WTC11 (cell line): ENCODE measurements around the gene NARS2. TPM values are rescaled to one million over a fixed set of nuclear protein-coding genes. Genes with fewer than 3 reads are reported as not detected.

ENCODE experiments used
- ATAC-seq: fragments of 200-7000 bp; cut with Tn5 transposase; 2 replicates; pipeline ENCODE4 v1.10.0; 2021; ENCODE audit warnings: mild to moderate bottlenecking, moderate library complexity
- CTCF ChIA-PET: fragments of 300-600 bp; sonication (Branson Sonifier 250); formaldehyde crosslinking; loops from one replicate; lab custom pipeline; 2021; ENCODE audit warnings: antibody characterized with exemption; lab: Charles Lee
- POLR2A ChIA-PET: fragments of 350-600 bp; sonication (Branson Sonifier 250); formaldehyde crosslinking; loops from one replicate; lab custom pipeline; 2021; ENCODE audit warnings: antibody characterized with exemption; lab: Charles Lee
- DNase-seq: peaks from one replicate; pipeline ENCODE4 v3.0.0; 2021; ENCODE audit warnings: low spot score
- H3K27ac Mint-ChIP-seq: 2 replicates; pipeline ENCODE4 v1.8.0; 2021; ENCODE audit warnings: mixed read lengths
- H3K27me3 Mint-ChIP-seq: 2 replicates; pipeline ENCODE4 v1.8.0; 2021; ENCODE audit warnings: low read depth, mild to moderate bottlenecking, moderate library complexity, mixed read lengths
- H3K36me3 Mint-ChIP-seq: 2 replicates; pipeline ENCODE4 v1.8.0; 2021; ENCODE audit warnings: mixed read lengths
- H3K4me1 Mint-ChIP-seq: 2 replicates; pipeline ENCODE4 v1.8.0; 2022; ENCODE audit warnings: mixed read lengths
- H3K4me3 Mint-ChIP-seq: 2 replicates; pipeline ENCODE4 v1.8.0; 2021; ENCODE audit warnings: mild to moderate bottlenecking, moderate library complexity, mixed read lengths
- H3K9me3 Mint-ChIP-seq: 2 replicates; pipeline ENCODE4 v1.8.0; 2021; ENCODE audit warnings: mixed read lengths
- CREM ChIP-seq: sonication (generic); formaldehyde crosslinking; IDR thresholded peaks from 2 replicates; pipeline ENCODE4 v1.8.1; 2022; ENCODE audit warnings: mild to moderate bottlenecking, missing genetic modification reagents, moderate library complexity
- ETV6 ChIP-seq: sonication (generic); formaldehyde crosslinking; IDR thresholded peaks from 2 replicates; pipeline ENCODE4 v1.8.1; 2022; ENCODE audit warnings: mild to moderate bottlenecking, missing genetic modification reagents
- FOXK1 ChIP-seq: sonication (generic); formaldehyde crosslinking; IDR thresholded peaks from 2 replicates; pipeline ENCODE4 v1.8.0; 2022; ENCODE audit warnings: mild to moderate bottlenecking, moderate library complexity, missing genetic modification reagents
- GABPB1 ChIP-seq: sonication (generic); formaldehyde crosslinking; IDR thresholded peaks from 2 replicates; pipeline ENCODE4 v1.8.1; 2023; ENCODE audit warnings: mild to moderate bottlenecking, missing genetic modification reagents
- GRHL2 ChIP-seq: fragments of 250-450 bp; sonication (Bioruptor Pico); IDR thresholded peaks from 2 replicates; pipeline ENCODE4 v1.8.0; 2022; ENCODE audit warnings: mild to moderate bottlenecking, moderate library complexity; ENCODE audit not compliant: insufficient replicate concordance, severe bottlenecking
- GTF2I ChIP-seq: fragments of 250-450 bp; sonication (Bioruptor Pico); conservative IDR thresholded peaks from 2 replicates; pipeline ENCODE4 v1.4.0; 2021; ENCODE audit warnings: mild to moderate bottlenecking
- HMGA2 ChIP-seq: fragments of 250-450 bp; sonication (Bioruptor Pico); IDR thresholded peaks from 2 replicates; pipeline ENCODE4 v1.4.0; 2021; ENCODE audit warnings: mild to moderate bottlenecking, moderate library complexity
- KAT7 ChIP-seq: sonication (generic); formaldehyde crosslinking; IDR thresholded peaks from 2 replicates; pipeline ENCODE4 v1.8.1; 2023; ENCODE audit warnings: missing genetic modification reagents, mild to moderate bottlenecking, borderline replicate concordance
- NFATC4 ChIP-seq: fragments of 250-450 bp; sonication (Bioruptor Pico); IDR thresholded peaks from 2 replicates; pipeline ENCODE4 v1.9.0; 2021; ENCODE audit warnings: mild to moderate bottlenecking
- SOX15 ChIP-seq: fragments of 250-450 bp; sonication (Bioruptor Pico); IDR thresholded peaks from 2 replicates; pipeline ENCODE4 v1.9.0; 2021; ENCODE audit warnings: mild to moderate bottlenecking
- SP1 ChIP-seq: sonication (generic); formaldehyde crosslinking; conservative IDR thresholded peaks from 2 replicates; pipeline ENCODE4 v1.8.1; 2022; ENCODE audit warnings: missing genetic modification reagents
- TEAD1 ChIP-seq: sonication (generic); formaldehyde crosslinking; IDR thresholded peaks from 2 replicates; pipeline ENCODE4 v1.8.0; 2022; ENCODE audit warnings: mild to moderate bottlenecking, missing genetic modification reagents
- ZNF263 ChIP-seq: sonication (generic); formaldehyde crosslinking; IDR thresholded peaks from 2 replicates; pipeline ENCODE4 v1.8.1; 2022; ENCODE audit warnings: low read depth, mild to moderate bottlenecking, moderate library complexity, missing genetic modification reagents
- ZNF671 ChIP-seq: fragments of 250-450 bp; sonication (Bioruptor Pico); IDR thresholded peaks from 2 replicates; pipeline ENCODE4 v1.8.0; 2021; ENCODE audit warnings: mild to moderate bottlenecking
- total RNA-seq: library from RNA; stranded (reverse); gene quantifications from 3 replicates; pipeline ENCODE4 v1.2.3, GENCODE V29; 2021
- TF ChIP-seq, protein P1 (sequence below): sonication (generic); formaldehyde crosslinking; IDR thresholded peaks from 2 replicates; pipeline ENCODE4 v1.8.0; 2022; ENCODE audit warnings: mild to moderate bottlenecking, missing genetic modification reagents
- TF ChIP-seq, protein P2 (sequence below): sonication (generic); formaldehyde crosslinking; IDR thresholded peaks from 2 replicates; pipeline ENCODE4 v1.8.0; 2022; ENCODE audit warnings: mild to moderate bottlenecking, missing genetic modification reagents
- TF ChIP-seq, protein P3 (sequence below): fragments of 250-450 bp; sonication (Bioruptor Pico); IDR thresholded peaks from 2 replicates; pipeline ENCODE4 v1.9.0; 2021; ENCODE audit warnings: moderate library complexity, mild to moderate bottlenecking, inconsistent platforms, borderline replicate concordance
- TF ChIP-seq, protein P4 (sequence below): sonication (generic); formaldehyde crosslinking; IDR thresholded peaks from 2 replicates; pipeline ENCODE4 v1.8.1; 2023; ENCODE audit warnings: mild to moderate bottlenecking, missing genetic modification reagents, moderate library complexity
- TF ChIP-seq, protein P5 (sequence below): sonication (generic); formaldehyde crosslinking; IDR thresholded peaks from 2 replicates; pipeline ENCODE4 v1.8.0; 2022; ENCODE audit warnings: mild to moderate bottlenecking, missing genetic modification reagents
- TF ChIP-seq, protein P6 (sequence below): sonication (generic); formaldehyde crosslinking; IDR thresholded peaks from 2 replicates; pipeline ENCODE4 v1.8.1; 2022; ENCODE audit warnings: mild to moderate bottlenecking, missing genetic modification reagents, moderate library complexity, borderline replicate concordance
- TF ChIP-seq, protein P7 (sequence below): sonication (generic); formaldehyde crosslinking; IDR thresholded peaks from 2 replicates; pipeline ENCODE4 v1.8.0; 2023; ENCODE audit warnings: missing genetic modification reagents, mild to moderate bottlenecking, borderline replicate concordance
- TF ChIP-seq, protein P8 (sequence below): fragments of 250-450 bp; sonication (Bioruptor Pico); IDR thresholded peaks from 2 replicates; pipeline ENCODE4 v1.9.0; 2021; ENCODE audit warnings: mild to moderate bottlenecking

Gene NARS2
- total RNA-seq, 1 experiment from 2014 or later: 36.4 TPM

DNA sequence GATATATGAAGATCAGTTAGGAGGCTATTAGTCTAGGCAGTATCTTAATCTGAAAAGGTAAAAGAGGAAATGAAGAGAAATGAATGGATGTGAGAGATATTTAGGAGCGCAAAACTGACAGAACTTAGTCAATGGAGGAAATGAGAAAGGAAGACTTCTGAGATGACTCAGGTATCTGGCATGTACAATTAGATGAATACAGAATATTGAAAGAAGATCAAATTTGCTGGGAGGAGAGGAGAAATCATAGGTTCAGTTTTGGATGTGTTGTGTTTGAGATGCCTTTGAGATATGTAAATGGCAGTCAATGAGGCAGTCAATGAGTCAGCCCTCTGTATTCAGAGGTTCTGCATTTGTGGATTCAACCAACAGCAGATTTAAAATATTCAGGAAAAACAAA, 114.2 kb downstream of the NARS2 start:
- no peak overlapping the region for H3K4me3 Mint-ChIP-seq
- H3K4me1 Mint-ChIP-seq: no peaks in the 10 kb centered on the region
- no peak for DNase-seq
- ChIA-PET CTCF (no interaction called here), POLR2A (no interaction called here)
- H3K27ac Mint-ChIP-seq: peak overlapping the region; percentile 46
- H3K9me3 Mint-ChIP-seq: peaks cover 3% of the 10 kb centered on the region
- no peak for ATAC-seq
- TF ChIP-seq, protein P1, sequence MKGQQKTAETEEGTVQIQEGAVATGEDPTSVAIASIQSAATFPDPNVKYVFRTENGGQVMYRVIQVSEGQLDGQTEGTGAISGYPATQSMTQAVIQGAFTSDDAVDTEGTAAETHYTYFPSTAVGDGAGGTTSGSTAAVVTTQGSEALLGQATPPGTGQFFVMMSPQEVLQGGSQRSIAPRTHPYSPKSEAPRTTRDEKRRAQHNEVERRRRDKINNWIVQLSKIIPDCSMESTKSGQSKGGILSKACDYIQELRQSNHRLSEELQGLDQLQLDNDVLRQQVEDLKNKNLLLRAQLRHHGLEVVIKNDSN (CRISPR knock-in tag): no peak
- H3K36me3 Mint-ChIP-seq: peaks cover 37% of the 10 kb centered on the region
- H3K27me3 Mint-ChIP-seq: no peaks in the 10 kb centered on the region

DNA sequence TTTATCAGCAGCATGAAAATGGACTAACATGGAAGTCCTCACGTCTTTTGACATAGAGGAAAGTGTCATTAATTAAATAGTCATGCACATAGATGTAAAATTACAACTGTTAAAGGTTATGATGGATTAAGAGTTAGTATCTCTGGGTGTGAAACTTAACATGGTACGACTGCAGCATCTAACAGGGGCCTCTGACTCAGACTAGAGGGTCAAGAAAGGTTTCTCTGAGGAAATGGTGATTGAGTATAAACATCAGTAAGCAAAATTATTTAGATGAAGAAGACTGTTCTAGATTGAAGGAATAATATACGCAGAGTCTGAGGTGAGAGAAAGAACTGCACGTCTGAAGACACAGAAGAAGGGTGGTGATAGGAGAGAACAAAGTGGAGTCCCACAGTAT, 114.9 kb downstream of the NARS2 start:
- H3K27me3 Mint-ChIP-seq: no peaks in the 10 kb centered on the region
- CTCF ChIA-PET: no interaction called here
- no peaks in the 10 kb centered on the region for H3K9me3 Mint-ChIP-seq
- no peak for ATAC-seq
- no peak for DNase-seq
- peaks cover 34% of the 10 kb centered on the region for H3K36me3 Mint-ChIP-seq
- no peaks in the 10 kb centered on the region for H3K4me1 Mint-ChIP-seq
- POLR2A ChIA-PET: no interaction called here
- TF ChIP-seq ZNF263 (CRISPR knock-in tag): no peak
- no peak for TF ChIP-seq GTF2I (CRISPR knock-in tag)
- TF ChIP-seq, protein P2, sequence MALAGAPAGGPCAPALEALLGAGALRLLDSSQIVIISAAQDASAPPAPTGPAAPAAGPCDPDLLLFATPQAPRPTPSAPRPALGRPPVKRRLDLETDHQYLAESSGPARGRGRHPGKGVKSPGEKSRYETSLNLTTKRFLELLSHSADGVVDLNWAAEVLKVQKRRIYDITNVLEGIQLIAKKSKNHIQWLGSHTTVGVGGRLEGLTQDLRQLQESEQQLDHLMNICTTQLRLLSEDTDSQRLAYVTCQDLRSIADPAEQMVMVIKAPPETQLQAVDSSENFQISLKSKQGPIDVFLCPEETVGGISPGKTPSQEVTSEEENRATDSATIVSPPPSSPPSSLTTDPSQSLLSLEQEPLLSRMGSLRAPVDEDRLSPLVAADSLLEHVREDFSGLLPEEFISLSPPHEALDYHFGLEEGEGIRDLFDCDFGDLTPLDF (CRISPR knock-in tag): no peak
- TF ChIP-seq, protein P3, sequence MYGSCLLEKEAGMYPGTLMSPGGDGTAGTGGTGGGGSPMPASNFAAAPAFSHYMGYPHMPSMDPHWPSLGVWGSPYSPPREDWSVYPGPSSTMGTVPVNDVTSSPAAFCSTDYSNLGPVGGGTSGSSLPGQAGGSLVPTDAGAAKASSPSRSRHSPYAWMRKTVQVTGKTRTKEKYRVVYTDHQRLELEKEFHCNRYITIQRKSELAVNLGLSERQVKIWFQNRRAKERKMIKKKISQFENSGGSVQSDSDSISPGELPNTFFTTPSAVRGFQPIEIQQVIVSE (CRISPR knock-in tag): no peak
- TF ChIP-seq FOXK1 (CRISPR knock-in tag): no peak
- no peak for TF ChIP-seq SP1 (CRISPR knock-in tag)
- no peak for TF ChIP-seq GABPB1 (CRISPR knock-in tag)
- TF ChIP-seq NFATC4: no peak
- TF ChIP-seq, protein P4, sequence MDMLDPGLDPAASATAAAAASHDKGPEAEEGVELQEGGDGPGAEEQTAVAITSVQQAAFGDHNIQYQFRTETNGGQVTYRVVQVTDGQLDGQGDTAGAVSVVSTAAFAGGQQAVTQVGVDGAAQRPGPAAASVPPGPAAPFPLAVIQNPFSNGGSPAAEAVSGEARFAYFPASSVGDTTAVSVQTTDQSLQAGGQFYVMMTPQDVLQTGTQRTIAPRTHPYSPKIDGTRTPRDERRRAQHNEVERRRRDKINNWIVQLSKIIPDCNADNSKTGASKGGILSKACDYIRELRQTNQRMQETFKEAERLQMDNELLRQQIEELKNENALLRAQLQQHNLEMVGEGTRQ: no peak
- no peak for TF ChIP-seq CREM (CRISPR knock-in tag)
- TF ChIP-seq ETV6: no peak
- TF ChIP-seq, protein P5, sequence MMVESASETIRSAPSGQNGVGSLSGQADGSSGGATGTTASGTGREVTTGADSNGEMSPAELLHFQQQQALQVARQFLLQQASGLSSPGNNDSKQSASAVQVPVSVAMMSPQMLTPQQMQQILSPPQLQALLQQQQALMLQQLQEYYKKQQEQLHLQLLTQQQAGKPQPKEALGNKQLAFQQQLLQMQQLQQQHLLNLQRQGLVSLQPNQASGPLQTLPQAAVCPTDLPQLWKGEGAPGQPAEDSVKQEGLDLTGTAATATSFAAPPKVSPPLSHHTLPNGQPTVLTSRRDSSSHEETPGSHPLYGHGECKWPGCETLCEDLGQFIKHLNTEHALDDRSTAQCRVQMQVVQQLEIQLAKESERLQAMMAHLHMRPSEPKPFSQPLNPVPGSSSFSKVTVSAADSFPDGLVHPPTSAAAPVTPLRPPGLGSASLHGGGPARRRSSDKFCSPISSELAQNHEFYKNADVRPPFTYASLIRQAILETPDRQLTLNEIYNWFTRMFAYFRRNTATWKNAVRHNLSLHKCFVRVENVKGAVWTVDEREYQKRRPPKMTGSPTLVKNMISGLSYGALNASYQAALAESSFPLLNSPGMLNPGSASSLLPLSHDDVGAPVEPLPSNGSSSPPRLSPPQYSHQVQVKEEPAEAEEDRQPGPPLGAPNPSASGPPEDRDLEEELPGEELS (CRISPR knock-in tag): no peak
- no peak for TF ChIP-seq ZNF671 (CRISPR knock-in tag)
- H3K4me3 Mint-ChIP-seq: no peak overlapping the region
- peak overlapping the region; percentile 55; the same call in 1 of the 2 replicates for H3K27ac Mint-ChIP-seq

DNA sequence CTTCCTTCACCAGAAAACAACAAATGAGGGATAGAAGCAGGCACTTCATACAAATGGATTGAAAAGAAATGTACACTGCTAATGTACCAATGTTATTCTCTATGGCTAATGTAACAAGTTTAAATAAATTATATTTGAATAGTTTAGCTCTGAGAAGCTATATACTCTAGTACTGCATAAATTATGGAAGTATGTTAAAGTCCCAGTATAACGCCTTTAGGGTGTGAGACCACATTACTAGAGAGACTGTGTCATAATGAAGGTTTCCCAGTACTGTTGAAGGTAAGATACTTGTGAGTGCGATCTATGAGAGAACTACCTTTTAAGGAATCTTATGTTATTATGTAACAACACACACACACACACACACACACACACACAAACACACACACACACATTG, 117.2 kb downstream of the NARS2 start:
- ATAC-seq: no peak
- ChIA-PET POLR2A (no interaction called here), CTCF (no interaction called here)
- Mint-ChIP-seq H3K4me1 (no peaks in the 10 kb centered on the region), H3K27me3 (no peaks in the 10 kb centered on the region), H3K4me3 (no peak overlapping the region), H3K27ac (no peak overlapping the region), H3K36me3 (peaks cover 20% of the 10 kb centered on the region), H3K9me3 (no peaks in the 10 kb centered on the region)
- DNase-seq: no peak
- TF ChIP-seq, protein P6, sequence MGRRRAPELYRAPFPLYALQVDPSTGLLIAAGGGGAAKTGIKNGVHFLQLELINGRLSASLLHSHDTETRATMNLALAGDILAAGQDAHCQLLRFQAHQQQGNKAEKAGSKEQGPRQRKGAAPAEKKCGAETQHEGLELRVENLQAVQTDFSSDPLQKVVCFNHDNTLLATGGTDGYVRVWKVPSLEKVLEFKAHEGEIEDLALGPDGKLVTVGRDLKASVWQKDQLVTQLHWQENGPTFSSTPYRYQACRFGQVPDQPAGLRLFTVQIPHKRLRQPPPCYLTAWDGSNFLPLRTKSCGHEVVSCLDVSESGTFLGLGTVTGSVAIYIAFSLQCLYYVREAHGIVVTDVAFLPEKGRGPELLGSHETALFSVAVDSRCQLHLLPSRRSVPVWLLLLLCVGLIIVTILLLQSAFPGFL: no peak
- TF ChIP-seq GRHL2: no peak
- no peak for TF ChIP-seq HMGA2
- no peak for TF ChIP-seq KAT7 (CRISPR knock-in tag)
- TF ChIP-seq, protein P7, sequence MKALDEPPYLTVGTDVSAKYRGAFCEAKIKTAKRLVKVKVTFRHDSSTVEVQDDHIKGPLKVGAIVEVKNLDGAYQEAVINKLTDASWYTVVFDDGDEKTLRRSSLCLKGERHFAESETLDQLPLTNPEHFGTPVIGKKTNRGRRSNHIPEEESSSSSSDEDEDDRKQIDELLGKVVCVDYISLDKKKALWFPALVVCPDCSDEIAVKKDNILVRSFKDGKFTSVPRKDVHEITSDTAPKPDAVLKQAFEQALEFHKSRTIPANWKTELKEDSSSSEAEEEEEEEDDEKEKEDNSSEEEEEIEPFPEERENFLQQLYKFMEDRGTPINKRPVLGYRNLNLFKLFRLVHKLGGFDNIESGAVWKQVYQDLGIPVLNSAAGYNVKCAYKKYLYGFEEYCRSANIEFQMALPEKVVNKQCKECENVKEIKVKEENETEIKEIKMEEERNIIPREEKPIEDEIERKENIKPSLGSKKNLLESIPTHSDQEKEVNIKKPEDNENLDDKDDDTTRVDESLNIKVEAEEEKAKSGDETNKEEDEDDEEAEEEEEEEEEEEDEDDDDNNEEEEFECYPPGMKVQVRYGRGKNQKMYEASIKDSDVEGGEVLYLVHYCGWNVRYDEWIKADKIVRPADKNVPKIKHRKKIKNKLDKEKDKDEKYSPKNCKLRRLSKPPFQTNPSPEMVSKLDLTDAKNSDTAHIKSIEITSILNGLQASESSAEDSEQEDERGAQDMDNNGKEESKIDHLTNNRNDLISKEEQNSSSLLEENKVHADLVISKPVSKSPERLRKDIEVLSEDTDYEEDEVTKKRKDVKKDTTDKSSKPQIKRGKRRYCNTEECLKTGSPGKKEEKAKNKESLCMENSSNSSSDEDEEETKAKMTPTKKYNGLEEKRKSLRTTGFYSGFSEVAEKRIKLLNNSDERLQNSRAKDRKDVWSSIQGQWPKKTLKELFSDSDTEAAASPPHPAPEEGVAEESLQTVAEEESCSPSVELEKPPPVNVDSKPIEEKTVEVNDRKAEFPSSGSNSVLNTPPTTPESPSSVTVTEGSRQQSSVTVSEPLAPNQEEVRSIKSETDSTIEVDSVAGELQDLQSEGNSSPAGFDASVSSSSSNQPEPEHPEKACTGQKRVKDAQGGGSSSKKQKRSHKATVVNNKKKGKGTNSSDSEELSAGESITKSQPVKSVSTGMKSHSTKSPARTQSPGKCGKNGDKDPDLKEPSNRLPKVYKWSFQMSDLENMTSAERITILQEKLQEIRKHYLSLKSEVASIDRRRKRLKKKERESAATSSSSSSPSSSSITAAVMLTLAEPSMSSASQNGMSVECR: no peak
- no peak for TF ChIP-seq TEAD1 (CRISPR knock-in tag)
- no peak for TF ChIP-seq SOX15 (CRISPR knock-in tag)
- no peak for TF ChIP-seq GTF2I (CRISPR knock-in tag)
- TF ChIP-seq, protein P8, sequence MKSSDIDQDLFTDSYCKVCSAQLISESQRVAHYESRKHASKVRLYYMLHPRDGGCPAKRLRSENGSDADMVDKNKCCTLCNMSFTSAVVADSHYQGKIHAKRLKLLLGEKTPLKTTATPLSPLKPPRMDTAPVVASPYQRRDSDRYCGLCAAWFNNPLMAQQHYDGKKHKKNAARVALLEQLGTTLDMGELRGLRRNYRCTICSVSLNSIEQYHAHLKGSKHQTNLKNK (CRISPR knock-in tag): no peak
